Measurements from ENCODE around the gene PLB1.
A peak's percentile ranks its signal among the peaks of the same experiment; 100 is the strongest.
"Not testable (repeated sequence)": the region's sequence is repeated elsewhere in the genome, so short reads cannot be mapped to it uniquely, and the experiment has no call there.

The PLB1 gene

DNA sequence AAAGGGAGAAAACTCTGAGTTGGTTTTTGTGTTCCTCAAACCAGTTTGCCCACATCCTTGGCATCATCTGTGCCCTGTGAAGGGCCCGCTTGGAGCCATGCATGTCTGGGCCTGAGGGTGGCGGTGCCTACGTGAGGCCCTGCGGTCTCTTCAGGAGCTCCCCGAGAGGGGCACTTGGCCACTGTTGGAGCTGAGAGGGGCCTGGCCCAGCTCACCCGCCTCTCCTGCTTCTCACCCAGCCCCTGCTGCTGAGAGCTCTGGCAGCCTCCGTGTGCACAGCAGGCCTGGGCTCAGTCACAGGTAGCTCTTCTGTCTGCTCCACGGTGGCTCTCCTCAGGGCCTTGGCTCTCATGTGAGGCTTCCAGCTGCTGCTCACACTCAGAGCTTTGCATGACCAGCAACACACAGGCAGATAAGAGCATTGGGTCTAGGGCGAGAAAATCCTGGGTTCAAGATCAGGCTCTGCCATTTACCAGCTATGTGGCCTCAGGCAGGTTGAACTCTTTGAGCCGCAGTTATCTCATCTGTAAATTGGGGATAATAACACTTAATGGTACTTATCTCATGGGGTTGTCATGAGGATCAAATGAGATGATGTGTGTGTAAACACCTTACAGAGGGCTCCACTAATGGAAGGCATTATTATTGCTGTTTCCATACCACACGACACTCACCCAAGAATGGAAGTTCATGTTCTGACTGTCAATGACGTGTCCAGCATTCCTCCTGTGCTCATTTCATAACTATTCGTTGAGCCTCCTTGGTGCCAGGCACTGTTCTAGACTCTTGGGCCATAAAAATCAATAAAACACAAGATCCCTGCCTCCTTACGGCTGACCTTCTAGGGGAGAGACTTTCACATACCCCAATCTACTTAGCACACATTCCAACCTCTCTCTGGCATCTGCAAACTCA, 41.6 kb upstream of the PLB1 start:
- no peak for ATAC-seq
- Mint-ChIP-seq H3K27ac (no peak overlapping the region), H3K27me3 (no peaks in the 10 kb centered on the region), H3K9me3 (no peaks in the 10 kb centered on the region), H3K4me3 (no peak overlapping the region), H3K4me1 (peaks cover 35% of the 10 kb centered on the region)
- no peak for DNase-seq

DNA sequence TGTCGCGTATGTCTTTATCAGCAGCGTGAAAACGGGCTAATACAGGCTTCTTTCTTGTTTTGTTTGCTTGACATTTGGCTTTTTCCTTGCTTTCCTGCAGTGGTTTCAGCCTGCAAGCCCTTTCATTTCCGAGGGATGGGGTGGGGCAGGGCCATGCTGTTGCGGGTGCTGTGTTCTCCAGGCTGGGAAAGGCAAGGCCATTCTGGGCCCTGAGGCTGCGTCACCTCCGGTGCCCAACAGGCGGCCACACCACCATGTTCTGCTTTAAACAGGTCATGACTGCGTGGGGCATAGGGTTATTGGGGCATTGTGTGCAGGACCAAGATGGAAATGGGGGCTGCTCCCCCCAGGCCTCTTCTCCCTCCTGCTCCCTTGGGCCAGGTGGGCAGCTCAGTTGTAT, 38.6 kb upstream of the PLB1 start:
- H3K27ac Mint-ChIP-seq: no peak overlapping the region
- H3K9me3 Mint-ChIP-seq: peaks cover 3% of the 10 kb centered on the region in 2 donors
- peaks cover 13% of the 10 kb centered on the region for H3K4me1 Mint-ChIP-seq
- no peak overlapping the region for H3K4me3 Mint-ChIP-seq
- H3K27me3 Mint-ChIP-seq: peaks cover 14% of the 10 kb centered on the region
- no peak for DNase-seq
- no peak for ATAC-seq

DNA sequence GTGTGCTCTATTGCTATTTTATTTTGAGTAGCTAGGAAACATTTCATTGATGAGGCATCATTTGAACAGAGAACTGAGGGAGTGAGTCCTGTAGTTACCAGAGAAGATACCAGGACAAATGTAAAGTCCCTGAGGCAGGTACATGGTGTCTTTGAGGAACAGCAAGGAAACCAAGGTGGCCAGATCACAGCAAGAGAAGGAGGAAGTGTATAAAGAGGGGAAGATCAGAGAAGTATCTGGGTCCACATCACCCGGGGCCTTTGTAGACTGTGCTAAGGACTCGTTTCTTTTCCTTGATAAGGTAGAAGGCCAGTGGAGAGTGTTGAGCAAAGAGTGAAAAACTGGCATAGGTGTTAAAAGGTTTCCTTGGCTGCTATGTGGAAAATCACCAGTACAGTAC, 34.8 kb upstream of the PLB1 start:
- DNase-seq (no peak), ATAC-seq (no peak)
- H3K9me3 Mint-ChIP-seq: peaks cover 10 to 13% of the 10 kb centered on the region in 2 donors
- no peak overlapping the region for H3K4me3 Mint-ChIP-seq
- H3K27me3 Mint-ChIP-seq: peaks cover 32% of the 10 kb centered on the region
- peaks cover 31% of the 10 kb centered on the region for H3K4me1 Mint-ChIP-seq
- H3K27ac Mint-ChIP-seq: peak overlapping the region in 1 of 2 donors; percentile 9

DNA sequence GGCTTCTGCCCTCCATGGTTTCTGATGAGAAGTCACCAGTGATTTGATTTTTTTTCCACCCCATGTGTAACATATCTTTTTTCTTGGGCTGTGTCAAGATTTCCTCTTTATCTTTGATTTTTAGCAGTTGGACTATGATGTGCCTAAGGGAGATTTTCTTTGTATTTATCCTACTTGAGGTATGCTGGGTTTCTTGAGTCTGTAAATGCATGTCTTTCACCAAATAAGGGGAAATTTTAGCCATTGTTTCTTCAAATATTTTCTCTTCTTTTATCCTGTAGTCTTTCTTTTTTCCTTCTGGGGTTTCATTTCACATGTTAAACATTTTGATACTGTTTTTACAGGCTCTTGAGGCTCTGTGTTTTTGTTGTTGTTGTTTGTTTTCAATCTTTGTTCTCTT, 33.7 kb upstream of the PLB1 start:
- Mint-ChIP-seq H3K27ac (no peak overlapping the region), H3K4me3 (no peak overlapping the region), H3K27me3 (peaks cover 32% of the 10 kb centered on the region), H3K4me1 (peaks cover 36% of the 10 kb centered on the region), H3K9me3 (peaks cover 10 to 13% of the 10 kb centered on the region in 2 donors)
- ATAC-seq (no peak), DNase-seq (no peak)

DNA sequence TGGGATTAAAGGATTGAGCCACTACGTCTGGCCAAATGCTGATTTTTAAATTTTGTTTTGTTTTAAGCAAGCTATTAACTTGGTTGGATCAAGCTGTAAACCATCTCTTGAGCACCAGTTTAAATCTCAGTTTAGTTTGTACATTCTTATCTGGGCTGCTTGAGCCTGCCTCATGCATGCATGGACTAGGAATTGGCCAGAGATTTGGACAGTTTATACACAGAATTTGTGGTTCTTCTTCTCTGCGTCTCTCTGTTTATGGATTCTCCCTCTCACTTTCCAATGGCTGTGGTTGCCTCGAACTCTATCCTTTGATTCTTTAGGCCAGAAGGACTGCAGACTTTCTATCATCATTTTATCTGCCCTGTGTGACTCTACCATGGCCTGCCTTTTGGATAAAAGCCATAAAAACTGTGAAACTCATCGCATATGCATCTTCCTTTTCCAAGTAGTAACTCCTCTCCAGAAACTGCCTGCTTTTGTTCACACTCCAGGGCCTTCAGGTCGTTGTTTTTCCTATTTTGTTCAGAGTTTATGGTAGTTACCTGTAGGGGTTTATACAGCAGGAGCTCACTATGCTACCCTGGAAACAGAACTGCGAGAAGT, 32.5 kb upstream of the PLB1 start:
- no peak for ATAC-seq
- DNase-seq: no peak
- Mint-ChIP-seq H3K4me1 (peaks cover 36% of the 10 kb centered on the region), H3K27ac (no peak overlapping the region), H3K9me3 (peaks cover 10 to 13% of the 10 kb centered on the region in 2 donors), H3K27me3 (peaks cover 41% of the 10 kb centered on the region), H3K4me3 (no peak overlapping the region)

DNA sequence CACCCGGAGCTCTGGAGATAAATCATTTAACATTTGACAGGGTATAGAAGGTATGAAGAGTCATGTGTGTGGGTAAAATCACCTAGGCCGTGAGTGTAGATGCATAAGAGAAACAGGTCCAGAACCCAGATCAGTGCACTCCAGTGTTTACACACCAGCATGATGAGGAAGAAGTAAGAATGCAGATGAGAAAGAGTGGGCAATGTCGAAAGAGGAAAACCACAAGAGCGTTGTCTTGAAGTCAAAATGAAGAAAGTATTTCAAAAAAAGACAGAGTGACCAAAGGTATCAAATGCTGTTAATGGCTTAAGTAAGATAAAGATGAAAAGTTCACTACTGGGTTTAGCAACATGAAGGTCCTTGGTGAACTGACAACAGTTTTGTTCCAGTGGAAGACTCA, 32.0 kb upstream of the PLB1 start:
- no peak overlapping the region for H3K27ac Mint-ChIP-seq
- DNase-seq: no peak
- H3K27me3 Mint-ChIP-seq: peaks cover 47% of the 10 kb centered on the region
- peaks cover 36% of the 10 kb centered on the region for H3K4me1 Mint-ChIP-seq
- ATAC-seq: no peak
- H3K4me3 Mint-ChIP-seq: no peak overlapping the region
- H3K9me3 Mint-ChIP-seq: peaks cover 10 to 13% of the 10 kb centered on the region in 2 donors

DNA sequence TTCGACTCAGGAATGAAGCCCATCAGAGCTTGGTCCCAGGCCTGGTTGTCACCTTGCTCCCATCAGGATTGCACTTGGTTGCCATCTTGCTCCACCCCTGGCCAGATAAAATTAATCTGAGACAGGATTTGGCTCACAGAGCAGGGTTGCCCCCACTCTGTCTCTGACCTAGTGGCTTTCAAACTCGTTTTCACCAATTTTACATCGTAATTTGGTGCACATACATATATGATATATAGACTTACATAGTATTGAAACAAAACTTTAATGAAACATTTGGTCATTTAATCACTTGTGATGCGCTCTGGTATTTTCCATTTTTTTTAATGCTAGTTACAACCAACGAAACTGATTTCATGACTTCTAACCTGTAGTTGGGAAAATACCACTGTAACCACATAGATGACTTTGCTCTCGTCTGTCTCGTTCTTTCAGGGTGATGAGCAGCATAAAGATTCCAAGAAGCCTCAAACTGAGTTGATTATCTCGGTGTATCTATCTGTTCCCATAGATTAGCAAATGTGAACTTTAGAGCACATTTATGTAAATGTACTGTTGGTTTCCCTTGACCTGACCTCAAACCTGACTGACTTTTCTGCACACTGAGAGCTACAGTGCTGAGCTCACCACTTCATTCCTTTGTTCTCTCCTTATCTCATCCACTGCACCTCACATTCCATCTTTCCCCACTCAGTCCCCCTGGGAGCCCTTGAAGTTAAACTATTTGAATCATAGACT, 30.5 kb upstream of the PLB1 start:
- Mint-ChIP-seq H3K9me3 (peaks cover 10 to 13% of the 10 kb centered on the region in 2 donors), H3K4me1 (peaks cover 50% of the 10 kb centered on the region), H3K4me3 (peak overlapping the region; percentile 5 to 19), H3K27ac (no peak overlapping the region), H3K27me3 (peaks cover 53% of the 10 kb centered on the region)
- peak; percentile 96 for ATAC-seq
- DNase-seq: no peak

DNA sequence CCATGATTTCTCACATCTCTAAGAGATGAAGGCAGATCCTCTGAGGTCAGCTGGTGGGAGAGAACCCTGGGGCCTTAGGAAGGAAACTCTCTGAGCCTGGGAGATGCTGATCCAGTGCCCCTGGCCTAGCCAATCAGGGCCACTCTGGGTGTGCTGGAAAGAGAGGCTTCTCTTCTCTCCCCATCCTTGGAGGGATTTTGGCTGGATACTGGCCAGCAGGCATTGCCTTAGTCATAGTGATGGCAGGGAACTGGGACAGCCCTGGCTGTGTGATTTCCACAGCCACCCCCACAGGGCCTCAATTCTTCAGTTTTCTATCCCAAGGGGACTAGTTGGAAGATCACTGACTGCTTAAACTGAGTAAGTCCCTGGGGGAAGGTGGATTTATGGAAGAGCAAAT, 26.6 kb upstream of the PLB1 start:
- no peak overlapping the region for H3K4me3 Mint-ChIP-seq
- H3K4me1 Mint-ChIP-seq: peaks cover 55% of the 10 kb centered on the region

DNA sequence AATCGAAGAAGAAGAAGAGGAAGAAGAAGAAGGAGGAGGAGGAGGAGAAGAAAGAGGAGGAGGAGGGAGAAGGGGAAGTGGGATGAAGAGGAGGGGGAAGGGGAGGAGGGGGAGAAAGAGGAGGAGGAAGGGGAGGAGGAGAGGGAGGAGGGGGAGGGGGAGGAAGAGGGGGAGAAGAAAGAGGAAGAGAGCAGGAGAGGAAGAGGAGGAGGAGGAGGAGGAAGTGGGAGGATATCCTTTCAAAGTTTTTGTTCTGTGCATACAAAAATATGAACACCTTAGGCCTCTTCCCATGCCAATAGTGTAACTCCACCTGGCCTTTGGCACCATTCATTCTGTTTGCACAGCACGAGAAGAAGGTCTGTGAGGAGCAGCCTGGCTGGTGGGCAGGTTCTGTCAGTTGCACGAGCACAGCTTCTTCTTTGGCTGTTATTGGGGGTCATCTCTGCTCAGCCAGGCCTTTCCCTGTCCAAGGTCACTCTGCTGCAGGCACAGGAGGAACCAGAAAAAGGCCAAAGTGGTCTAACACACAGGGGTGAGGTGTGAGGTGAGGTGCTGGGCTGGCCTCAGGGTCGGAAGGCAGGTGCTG, 25.8 kb upstream of the PLB1 start:
- Mint-ChIP-seq H3K27me3 (peaks cover 20% of the 10 kb centered on the region), H3K9me3 (no peaks in the 10 kb centered on the region), H3K27ac (no peak overlapping the region), H3K4me1 (peaks cover 47% of the 10 kb centered on the region), H3K4me3 (no peak overlapping the region)
- no peak for ATAC-seq
- no peak for DNase-seq

More for the DNA sequence above, 26.6 kb upstream of the PLB1 start:
- H3K9me3 Mint-ChIP-seq: no peaks in the 10 kb centered on the region
- no peak for DNase-seq
- no peak for ATAC-seq
- peak overlapping the region in 1 of 2 donors; percentile 65 for H3K27ac Mint-ChIP-seq
- H3K27me3 Mint-ChIP-seq: peaks cover 23% of the 10 kb centered on the region

DNA sequence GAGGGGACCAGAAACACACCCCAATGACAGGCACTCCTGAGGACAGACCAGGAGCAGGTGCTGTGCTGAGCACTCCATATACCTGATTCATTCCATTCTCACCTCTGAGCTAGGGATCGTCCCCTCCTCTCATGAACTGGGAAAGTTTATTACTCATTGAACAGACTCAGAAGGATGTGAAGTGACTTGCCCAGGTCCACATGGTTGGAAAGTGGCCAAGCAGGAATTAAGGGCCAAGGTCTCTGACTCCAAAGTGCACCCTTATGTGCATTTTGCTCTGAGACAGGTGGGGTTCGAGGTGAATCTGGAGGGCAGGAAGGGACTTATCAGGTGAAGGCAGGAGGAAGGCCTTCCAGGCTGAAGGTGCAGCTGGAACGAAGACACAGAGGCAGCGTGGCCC, 25.1 kb upstream of the PLB1 start:
- ATAC-seq: no peak
- Mint-ChIP-seq H3K9me3 (no peaks in the 10 kb centered on the region), H3K27me3 (peaks cover 20% of the 10 kb centered on the region), H3K27ac (peak overlapping the region in 1 of 2 donors; percentile 50), H3K4me3 (no peak overlapping the region), H3K4me1 (peaks cover 41% of the 10 kb centered on the region)
- no peak for DNase-seq

DNA sequence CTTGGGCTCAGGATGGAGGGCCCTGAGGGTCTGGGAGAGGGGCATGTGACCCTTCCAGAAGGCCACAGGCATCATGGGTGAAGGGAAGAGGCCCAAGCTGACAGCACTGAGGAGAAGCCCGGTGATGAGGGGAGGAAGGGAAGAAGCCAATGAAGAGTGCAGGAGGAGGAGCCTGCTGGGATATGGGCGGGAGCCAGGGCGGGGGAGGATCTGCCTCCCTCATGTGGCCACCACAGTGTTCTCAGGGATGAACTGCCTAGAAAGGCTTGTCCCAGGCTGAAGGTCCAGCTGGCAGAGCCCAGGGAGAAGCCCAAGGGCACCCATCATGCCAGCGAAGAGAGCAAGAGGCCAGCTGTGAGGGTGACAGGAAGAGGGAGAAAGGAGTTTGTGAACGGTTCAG, 24.6 kb upstream of the PLB1 start:
- no peak for DNase-seq
- Mint-ChIP-seq H3K4me1 (peaks cover 36% of the 10 kb centered on the region), H3K4me3 (no peak overlapping the region), H3K27me3 (peaks cover 20% of the 10 kb centered on the region), H3K27ac (no peak overlapping the region), H3K9me3 (no peaks in the 10 kb centered on the region)
- no peak for ATAC-seq

DNA sequence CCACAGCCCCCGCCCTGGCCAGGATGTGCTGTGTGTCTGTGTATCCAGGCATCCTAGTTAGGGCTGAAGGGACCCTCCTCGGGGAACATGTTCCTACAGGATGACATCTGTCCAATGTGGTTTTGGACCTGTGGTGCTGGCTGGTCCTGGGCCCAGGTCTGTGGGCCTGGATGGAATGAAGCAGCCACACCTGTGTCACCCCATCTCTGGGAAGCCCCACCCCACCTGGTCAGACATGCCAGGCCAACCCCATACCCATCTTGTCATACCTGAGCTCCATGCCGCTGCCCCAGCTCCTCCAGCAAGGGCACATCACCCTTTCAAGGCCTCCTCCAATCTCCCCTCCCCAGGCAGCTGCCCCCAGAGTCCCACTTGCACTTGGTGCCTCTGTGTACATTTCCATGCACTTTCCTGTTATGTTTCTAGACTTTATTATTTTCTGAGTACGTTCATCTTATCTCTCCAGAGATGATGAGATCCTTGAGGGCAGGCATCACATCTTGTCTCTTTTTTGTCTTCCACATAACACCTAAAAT, 24.1 kb upstream of the PLB1 start:
- Mint-ChIP-seq H3K27ac (peak overlapping the region in 1 of 2 donors; percentile 63), H3K4me3 (no peak overlapping the region), H3K4me1 (peaks cover 39% of the 10 kb centered on the region), H3K27me3 (peaks cover 20% of the 10 kb centered on the region), H3K9me3 (no peaks in the 10 kb centered on the region)
- DNase-seq: no peak
- no peak for ATAC-seq

DNA sequence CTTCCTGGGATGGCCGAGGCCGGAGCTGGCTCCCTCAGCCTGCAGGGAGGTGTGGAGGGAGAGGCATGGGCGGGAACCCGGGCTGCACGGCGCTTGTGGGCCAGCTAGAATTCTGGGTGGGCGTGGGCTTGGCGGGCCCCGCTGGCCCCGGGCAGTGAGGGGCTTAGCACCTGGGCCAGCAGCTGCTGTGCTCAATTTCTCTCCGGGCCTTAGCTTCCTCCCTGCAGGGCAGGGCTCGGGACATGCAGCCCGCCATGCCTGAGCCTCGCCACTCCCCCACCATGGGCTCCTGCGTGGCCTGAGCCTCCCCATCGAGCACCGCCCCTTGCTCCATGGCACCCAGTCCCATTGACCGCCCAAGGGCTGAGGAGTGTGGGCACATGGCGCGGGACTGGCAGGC, 23.2 kb upstream of the PLB1 start:
- H3K4me3 Mint-ChIP-seq, ATAC-seq, DNase-seq, H3K9me3 Mint-ChIP-seq, H3K27ac Mint-ChIP-seq: not testable (repeated sequence)
- H3K4me1 Mint-ChIP-seq: peaks cover 43% of the 10 kb centered on the region
- peaks cover 17% of the 10 kb centered on the region for H3K27me3 Mint-ChIP-seq

DNA sequence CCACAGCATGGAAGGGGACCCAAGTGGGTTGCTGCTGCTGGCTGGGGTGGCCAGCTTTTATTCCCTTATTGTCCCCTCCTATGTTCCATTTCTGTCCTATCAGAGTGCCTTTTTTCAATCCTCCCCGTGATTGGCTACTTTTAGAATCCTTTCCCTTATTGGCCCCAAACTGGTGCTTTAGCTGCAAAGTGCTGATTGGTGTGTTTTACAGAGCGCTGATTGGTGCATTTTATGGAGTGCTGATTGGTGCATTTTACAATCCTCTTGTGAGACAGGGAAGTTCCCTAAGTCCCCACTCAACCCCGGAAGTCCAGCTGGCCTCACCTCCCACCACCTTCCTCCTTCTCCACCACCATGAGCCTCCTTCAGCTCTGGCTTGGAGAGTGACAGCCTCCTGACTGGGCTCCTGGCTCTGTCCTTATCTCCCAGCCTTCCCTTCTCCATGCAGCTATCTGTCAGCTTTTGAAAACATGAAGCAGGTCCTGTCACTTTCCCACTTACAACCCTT, 20.7 kb upstream of the PLB1 start:
- H3K27me3 Mint-ChIP-seq: peaks cover 7% of the 10 kb centered on the region
- H3K4me3 Mint-ChIP-seq: no peak overlapping the region

DNA sequence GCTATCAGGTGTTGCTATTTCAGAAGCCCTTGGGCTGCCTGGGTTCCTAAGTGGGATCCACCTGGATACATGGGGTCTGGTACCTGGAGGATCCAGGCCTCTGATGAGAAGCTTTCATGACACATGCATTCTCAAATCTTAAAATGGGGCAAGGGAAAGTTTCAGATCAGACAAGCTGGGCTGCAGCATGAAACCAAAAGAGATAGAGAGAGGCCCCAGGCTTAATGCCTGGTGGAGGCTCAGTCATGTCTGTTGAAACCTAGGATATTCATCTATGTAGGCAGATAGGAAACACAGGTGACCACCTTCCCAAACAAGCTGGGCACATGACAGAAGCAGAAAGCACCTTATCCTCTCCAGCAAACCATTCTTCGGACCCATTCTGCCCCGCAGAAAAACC, 18.8 kb upstream of the PLB1 start:
- H3K9me3 Mint-ChIP-seq: peaks cover 5 to 14% of the 10 kb centered on the region in 2 donors
- H3K4me3 Mint-ChIP-seq: no peak overlapping the region
- H3K27ac Mint-ChIP-seq: peak overlapping the region in 1 of 2 donors; percentile 10
- H3K27me3 Mint-ChIP-seq: peaks cover 7% of the 10 kb centered on the region
- H3K4me1 Mint-ChIP-seq: peaks cover 19% of the 10 kb centered on the region
- DNase-seq (no peak), ATAC-seq (no peak)

More for the DNA sequence above, 20.7 kb upstream of the PLB1 start:
- Mint-ChIP-seq H3K4me1 (peaks cover 33% of the 10 kb centered on the region), H3K27ac (no peak overlapping the region), H3K9me3 (peaks cover 2 to 4% of the 10 kb centered on the region in 2 donors)
- ATAC-seq (no peak), DNase-seq (no peak)

All from stimulated activated naive CD8-positive, alpha-beta T cell treated with anti-CD3 and anti-CD28 coated beads, Interleukin-15, amount 100 ng/mL, for 72 hours (primary cell).